HG02759 (cell line): ENCODE measurements around the gene SLC9A9.

ENCODE experiments used
- ATAC-seq: cut with Tn5 transposase; IDR thresholded peaks from one replicate; pipeline ENCODE4 v1.9.1; 2021; ENCODE audit warnings: mild to moderate bottlenecking, moderate library complexity; ENCODE audit not compliant: unreplicated experiment

Gene SLC9A9

GRCh38 chr3:143573610-143574303, 274.5 kb downstream of the SLC9A9 start:
- ATAC-seq: no peak

GRCh38 chr3:143571548-143571947, 276.7 kb downstream of the SLC9A9 start:
- no peak for ATAC-seq

- ATAC-seq: no peak
Measured at GRCh38 chr3:143567823-143568222, 280.4 kb downstream of the SLC9A9 start.

- ATAC-seq: no peak
Measured at GRCh38 chr3:143565951-143566350, 282.3 kb downstream of the SLC9A9 start.

- no peak for ATAC-seq
Measured at GRCh38 chr3:143563786-143564185, 284.5 kb downstream of the SLC9A9 start.

GRCh38 chr3:143562789-143563188, 285.5 kb downstream of the SLC9A9 start:
- ATAC-seq: no peak

GRCh38 chr3:143559296-143559695, 289.0 kb downstream of the SLC9A9 start:
- no peak for ATAC-seq

- ATAC-seq: no peak
Measured at GRCh38 chr3:143552851-143553250, 295.4 kb downstream of the SLC9A9 start.

GRCh38 chr3:143551761-143552160, 296.5 kb downstream of the SLC9A9 start:
- no peak for ATAC-seq

- ATAC-seq: no peak
Measured at GRCh38 chr3:143548861-143549497, 299.3 kb downstream of the SLC9A9 start.

GRCh38 chr3:143548393-143548792, 299.9 kb downstream of the SLC9A9 start:
- ATAC-seq: no peak

- ATAC-seq: no peak
Measured at GRCh38 chr3:143538577-143538981, 309.7 kb downstream of the SLC9A9 start.

GRCh38 chr3:143538061-143538460, 310.2 kb downstream of the SLC9A9 start:
- no peak for ATAC-seq

- ATAC-seq: peak; percentile 14
Measured at GRCh38 chr3:143536817-143537535, 311.3 kb downstream of the SLC9A9 start.

- ATAC-seq: peak; percentile 91
Measured at GRCh38 chr3:143535994-143536784, 312.1 kb downstream of the SLC9A9 start.

- ATAC-seq: no peak
Measured at GRCh38 chr3:143533391-143533790, 314.9 kb downstream of the SLC9A9 start.

GRCh38 chr3:143532091-143532490, 316.2 kb downstream of the SLC9A9 start:
- ATAC-seq: no peak

GRCh38 chr3:143531101-143531500, 317.2 kb downstream of the SLC9A9 start:
- ATAC-seq: no peak

GRCh38 chr3:143529798-143530197, 318.5 kb downstream of the SLC9A9 start:
- no peak for ATAC-seq

- peak; percentile 92 for ATAC-seq
Measured at GRCh38 chr3:143529018-143529478, 319.2 kb downstream of the SLC9A9 start.

GRCh38 chr3:143526011-143526545, 322.2 kb downstream of the SLC9A9 start:
- ATAC-seq: no peak
